Naive thymus-derived CD8-positive, alpha-beta T cell (primary cell): ENCODE measurements around the gene SPHK2. TPM values are rescaled to one million over a fixed set of nuclear protein-coding genes. Genes with fewer than 3 reads are reported as not detected.
"Not testable (repeated sequence)": the region's sequence is repeated elsewhere in the genome, so short reads cannot be mapped to it uniquely, and the experiment has no call there.

Source experiments
- ATAC-seq, 2 donors: fragments of 150-1000 bp; cut with Tn5 transposase in 1 of 2; sonication (Bioruptor Pico), chemical (Tn5 transposase) in 1 of 2; 1 replicate in 1 of 2; 2 replicates in 1 of 2; pipeline ENCODE4 v1.10.0; 2021; ENCODE audit warnings: mild to moderate bottlenecking in 2 of 2, moderate library complexity in 2 of 2
- POLR2A ChIA-PET: fragments of 350-600 bp; sonication (Branson Sonifier 250); formaldehyde crosslinking; loops from one replicate; lab custom pipeline; 2021; ENCODE audit warnings: antibody characterized with exemption; lab: Charles Lee
- DNase-seq, 10 donors: peaks; one replicate each; pipeline versions ENCODE4 v3.0.0 to v3.0.0-alpha.2; 2020 to 2022
- H3K27ac Mint-ChIP-seq, 10 donors: one replicate each; pipeline ENCODE4 v1.8.0; 2020 to 2022; ENCODE audit warnings: mild to moderate bottlenecking in 10 of 10, mixed read lengths in 10 of 10, moderate library complexity in 4 of 10, inconsistent platforms in 1 of 10
- H3K27me3 Mint-ChIP-seq, 5 donors: one replicate each; pipeline ENCODE4 v1.8.0; 2021 to 2022; ENCODE audit warnings: mixed read lengths in 5 of 5
- H3K36me3 Mint-ChIP-seq, 3 donors: one replicate each; pipeline ENCODE4 v1.8.0; 2020 to 2022; ENCODE audit warnings: mixed read lengths in 3 of 3, mild to moderate bottlenecking in 2 of 3, inconsistent platforms in 1 of 3
- H3K4me1 Mint-ChIP-seq, 4 donors: one replicate each; pipeline ENCODE4 v1.8.0; 2021 to 2022; ENCODE audit warnings: mixed read lengths in 4 of 4
- H3K4me3 Mint-ChIP-seq, 10 donors: one replicate each; pipeline ENCODE4 v1.8.0; 2020 to 2022; ENCODE audit warnings: mild to moderate bottlenecking in 10 of 10, mixed read lengths in 10 of 10, moderate library complexity in 6 of 10, inconsistent platforms in 1 of 10
- H3K9me3 Mint-ChIP-seq, 9 donors: one replicate each; pipeline ENCODE4 v1.8.0; 2020 to 2022; ENCODE audit warnings: mixed read lengths in 9 of 9, mild to moderate bottlenecking in 3 of 9, inconsistent platforms in 1 of 9, moderate library complexity in 1 of 9
- polyA plus RNA-seq, 3 donors: library from polyadenylated mRNA; unstranded; fragments of 300-500 nt; fragmentation: Illumina TruSeq; gene quantifications; one replicate each; pipeline ENCODE4 v1.2.3, GENCODE V29; 2021
- total RNA-seq, 8 experiments: library from RNA in 2 of 8; stranded (reverse) in 2 of 8; gene quantifications; one replicate each; pipeline ENCODE4 v1.2.3 and lab custom pipeline; 2021 to 2026

The SPHK2 gene
- total and polyA plus RNA-seq, 5 experiments from 2014 or later, result 7.5 to 40.4 (median 9.1) TPM

DNA sequence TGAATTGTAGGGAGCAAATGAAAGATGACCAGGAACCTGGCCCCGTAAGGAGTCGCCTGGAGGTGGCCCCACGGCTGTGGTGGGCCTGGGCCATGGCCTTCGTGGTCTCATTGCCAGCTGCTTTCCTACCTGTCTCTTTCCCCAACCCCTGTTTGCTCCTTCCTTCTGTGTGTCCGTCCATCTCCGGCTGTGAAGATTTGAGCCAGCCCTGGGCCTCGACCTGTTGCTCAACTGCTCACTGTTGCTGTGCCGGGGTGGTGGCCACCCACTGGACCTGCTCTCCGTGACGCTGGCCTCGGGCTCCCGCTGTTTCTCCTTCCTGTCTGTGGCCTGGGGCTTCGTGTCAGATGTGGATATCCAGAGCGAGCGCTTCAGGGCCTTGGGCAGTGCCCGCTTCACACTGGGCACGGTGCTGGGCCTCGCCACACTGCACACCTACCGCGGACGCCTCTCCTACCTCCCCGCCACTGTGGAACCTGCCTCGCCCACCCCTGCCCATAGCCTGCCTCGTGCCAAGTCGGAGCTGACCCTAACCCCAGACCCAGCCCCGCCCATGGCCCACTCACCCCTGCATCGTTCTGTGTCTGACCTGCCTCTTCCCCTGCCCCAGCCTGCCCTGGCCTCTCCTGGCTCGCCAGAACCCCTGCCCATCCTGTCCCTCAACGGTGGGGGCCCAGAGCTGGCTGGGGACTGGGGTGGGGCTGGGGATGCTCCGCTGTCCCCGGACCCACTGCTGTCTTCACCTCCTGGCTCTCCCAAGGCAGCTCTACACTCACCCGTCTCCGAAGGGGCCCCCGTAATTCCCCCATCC lies 9.4 kb downstream of the SPHK2 start:
- H3K27ac Mint-ChIP-seq, result peak overlapping the region in 4 of 10 donors; percentile 37 to 71 (median 47)
- POLR2A ChIA-PET, result interaction anchor here (0.5 to 4.6 kb wide), 5 partner anchors 9 to 163 kb away, joined by 3 to 38 read pairs (median 20); partner anchors contain the start of genes CA11, DBP, RPL18 and SPHK2

DNA sequence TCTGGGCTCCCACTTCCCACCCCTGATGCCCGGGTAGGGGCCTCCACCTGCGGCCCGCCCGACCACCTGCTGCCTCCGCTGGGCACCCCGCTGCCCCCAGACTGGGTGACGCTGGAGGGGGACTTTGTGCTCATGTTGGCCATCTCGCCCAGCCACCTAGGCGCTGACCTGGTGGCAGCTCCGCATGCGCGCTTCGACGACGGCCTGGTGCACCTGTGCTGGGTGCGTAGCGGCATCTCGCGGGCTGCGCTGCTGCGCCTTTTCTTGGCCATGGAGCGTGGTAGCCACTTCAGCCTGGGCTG lies 9.9 kb downstream of the SPHK2 start:
- H3K27me3 Mint-ChIP-seq, result no peaks in the 10 kb centered on the region
- POLR2A ChIA-PET, result interaction anchor here (3.7 to 4.6 kb wide), 3 partner anchors 9 to 16 kb away, joined by 20 to 38 read pairs (median 34); partner anchors contain the start of genes CA11, DBP, RPL18 and SPHK2
- no peaks in the 10 kb centered on the region for H3K9me3 Mint-ChIP-seq
- H3K4me3 Mint-ChIP-seq, result no peak overlapping the region
- H3K27ac Mint-ChIP-seq, result no peak overlapping the region
- peaks cover 0 to 43% (median 8%) of the 10 kb centered on the region in 3 donors for H3K36me3 Mint-ChIP-seq
- H3K4me1 Mint-ChIP-seq, result peaks cover 17 to 48% (median 44%) of the 10 kb centered on the region in 4 donors
- DNase-seq (peak in 1 of 10 donors; percentile 61), ATAC-seq (no peak)

More for the DNA sequence above, 9.4 kb downstream of the SPHK2 start:
- DNase-seq (no peak), ATAC-seq (no peak)
- H3K4me3 Mint-ChIP-seq, result no peak overlapping the region
- peaks cover 20 to 48% (median 44%) of the 10 kb centered on the region in 4 donors for H3K4me1 Mint-ChIP-seq
- no peaks in the 10 kb centered on the region for H3K27me3 Mint-ChIP-seq
- no peaks in the 10 kb centered on the region for H3K9me3 Mint-ChIP-seq
- H3K36me3 Mint-ChIP-seq, result peaks cover 0 to 44% (median 8%) of the 10 kb centered on the region in 3 donors

DNA sequence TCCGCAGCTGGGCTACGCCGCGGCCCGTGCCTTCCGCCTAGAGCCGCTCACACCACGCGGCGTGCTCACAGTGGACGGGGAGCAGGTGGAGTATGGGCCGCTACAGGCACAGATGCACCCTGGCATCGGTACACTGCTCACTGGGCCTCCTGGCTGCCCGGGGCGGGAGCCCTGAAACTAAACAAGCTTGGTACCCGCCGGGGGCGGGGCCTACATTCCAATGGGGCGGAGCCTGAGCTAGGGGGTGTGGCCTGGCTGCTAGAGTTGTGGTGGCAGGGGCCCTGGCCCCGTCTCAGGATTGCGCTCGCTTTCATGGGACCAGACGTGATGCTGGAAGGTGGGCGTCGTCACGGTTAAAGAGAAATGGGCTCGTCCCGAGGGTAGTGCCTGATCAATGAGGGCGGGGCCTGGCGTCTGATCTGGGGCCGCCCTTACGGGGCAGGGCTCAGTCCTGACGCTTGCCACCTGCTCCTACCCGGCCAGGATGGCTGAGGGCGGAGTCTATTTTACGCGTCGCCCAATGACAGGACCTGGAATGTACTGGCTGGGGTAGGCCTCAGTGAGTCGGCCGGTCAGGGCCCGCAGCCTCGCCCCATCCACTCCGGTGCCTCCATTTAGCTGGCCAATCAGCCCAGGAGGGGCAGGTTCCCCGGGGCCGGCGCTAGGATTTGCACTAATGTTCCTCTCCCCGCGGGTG lies 10.4 kb downstream of the SPHK2 start:
- ATAC-seq, result no peak
- DNase-seq, result peak in 2 of 10 donors; percentile 35 to 71
- Mint-ChIP-seq H3K27ac (peak overlapping the region in 5 of 10 donors; percentile 38 to 85 (median 61)), H3K4me1 (peaks cover 15 to 49% (median 45%) of the 10 kb centered on the region in 4 donors), H3K9me3 (no peaks in the 10 kb centered on the region), H3K27me3 (no peaks in the 10 kb centered on the region), H3K36me3 (peaks cover 0 to 45% (median 8%) of the 10 kb centered on the region in 3 donors), H3K4me3 (no peak overlapping the region)
- POLR2A ChIA-PET, result interaction anchor here (0.5 to 4.6 kb wide), 6 partner anchors 8 to 1582 kb away, joined by 3 to 38 read pairs (median 13); partner anchors contain the start of genes CA11, DBP, RPL18 and SPHK2

GRCh38 chr19:48630296-48631063 lies 11.2 kb downstream of the SPHK2 start:
- Mint-ChIP-seq H3K27ac (peak overlapping the region in 6 of 10 donors; percentile 14 to 81 (median 72)), H3K9me3 (no peaks in the 10 kb centered on the region), H3K36me3 (peaks cover 0 to 46% (median 8%) of the 10 kb centered on the region in 3 donors), H3K4me3 (no peak overlapping the region), H3K4me1 (peaks cover 13 to 47% (median 44%) of the 10 kb centered on the region in 4 donors), H3K27me3 (no peaks in the 10 kb centered on the region)
- ATAC-seq (no peak), DNase-seq (peak in 1 of 10 donors; percentile 57)
- POLR2A ChIA-PET, result interaction anchor here (0.5 to 4.6 kb wide), 7 partner anchors 8 to 1582 kb away, joined by 3 to 38 read pairs (median 6); partner anchors contain the start of genes CA11, DBP, RPL18 and SPHK2

DNA sequence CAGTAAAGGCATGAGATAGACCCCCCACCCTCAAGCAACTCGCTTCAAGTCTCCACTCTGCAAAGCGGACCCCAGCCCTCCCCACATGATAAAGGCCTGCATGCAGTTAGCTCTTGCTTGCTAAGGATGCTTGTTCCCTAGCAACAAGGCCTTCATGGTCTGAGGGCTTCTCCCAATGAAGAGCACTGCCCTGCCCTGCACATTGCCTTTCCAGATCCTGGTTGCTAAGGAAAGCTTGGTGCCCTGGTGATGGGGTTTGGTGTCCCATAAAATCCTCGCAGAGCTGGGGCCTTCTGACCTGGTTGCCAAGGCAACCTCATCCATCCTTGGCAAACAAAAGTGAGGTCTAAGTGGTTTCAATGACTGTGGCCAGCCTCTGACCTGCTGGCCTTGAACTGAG lies 11.9 kb downstream of the SPHK2 start:
- peak overlapping the region in 8 of 10 donors; percentile 35 to 92 (median 80) for H3K27ac Mint-ChIP-seq
- no peak for ATAC-seq
- POLR2A ChIA-PET, result interaction anchor here (0.8 to 4.6 kb wide), 7 partner anchors 9 to 307 kb away, joined by 3 to 38 read pairs (median 3); partner anchors contain the start of genes CA11, RPL18 and SPHK2
- peaks cover 0 to 47% (median 8%) of the 10 kb centered on the region in 3 donors for H3K36me3 Mint-ChIP-seq
- no peaks in the 10 kb centered on the region for H3K9me3 Mint-ChIP-seq
- H3K27me3 Mint-ChIP-seq, result no peaks in the 10 kb centered on the region
- DNase-seq, result peak in 1 of 10 donors; percentile 60
- H3K4me1 Mint-ChIP-seq, result peaks cover 11 to 49% (median 45%) of the 10 kb centered on the region in 4 donors
- H3K4me3 Mint-ChIP-seq, result no peak overlapping the region

- not testable (repeated sequence) for H3K27me3 Mint-ChIP-seq, DNase-seq, H3K9me3 Mint-ChIP-seq, ATAC-seq
- Mint-ChIP-seq H3K27ac (peak overlapping the region in 9 of 10 donors; percentile 20 to 96 (median 85)), H3K4me1 (peaks cover 11 to 49% (median 43%) of the 10 kb centered on the region in 4 donors), H3K36me3 (peaks cover 0 to 47% (median 8%) of the 10 kb centered on the region in 3 donors), H3K4me3 (peak overlapping the region; percentile 4 to 52 (median 27))
- POLR2A ChIA-PET, result interaction anchor here (0.7 to 4.3 kb wide), 6 partner anchors 9 to 1874 kb away, joined by 3 to 37 read pairs (median 11); partner anchors contain the start of gene CA11
These were observed 13.0 kb downstream of the SPHK2 start for GRCh38 chr19:48632286-48632685.

GRCh38 chr19:48632692-48633147 lies 13.4 kb downstream of the SPHK2 start:
- ATAC-seq (no peak), DNase-seq (no peak)
- Mint-ChIP-seq H3K36me3 (peaks cover 0 to 47% (median 8%) of the 10 kb centered on the region in 3 donors), H3K9me3 (no peaks in the 10 kb centered on the region), H3K4me1 (peaks cover 13 to 49% (median 42%) of the 10 kb centered on the region in 4 donors), H3K27ac (peak overlapping the region in 9 of 10 donors; percentile 20 to 96 (median 85)), H3K4me3 (peak overlapping the region in 9 of 10 donors; percentile 4 to 52 (median 26)), H3K27me3 (no peaks in the 10 kb centered on the region)
- POLR2A ChIA-PET, result interaction anchor here (0.7 to 4.3 kb wide), 7 partner anchors 9 to 1874 kb away, joined by 4 to 42 read pairs (median 20); partner anchors contain the start of genes CA11, RPL18 and SPHK2

GRCh38 chr19:48633148-48634035 lies 14.1 kb downstream of the SPHK2 start:
- H3K27me3 Mint-ChIP-seq, result no peaks in the 10 kb centered on the region
- POLR2A ChIA-PET, result interaction anchor here (0.7 to 3.0 kb wide), 7 partner anchors 10 to 1875 kb away, joined by 3 to 42 read pairs (median 18); partner anchors contain the start of genes CA11, RPL18 and SPHK2
- peak overlapping the region; percentile 78 to 93 (median 86) for H3K4me3 Mint-ChIP-seq
- H3K27ac Mint-ChIP-seq, result peak overlapping the region in 8 of 10 donors; percentile 92 to 96 (median 95)
- peaks cover 0 to 2% (median 0%) of the 10 kb centered on the region in 9 donors for H3K9me3 Mint-ChIP-seq
- H3K36me3 Mint-ChIP-seq, result peaks cover 0 to 47% (median 8%) of the 10 kb centered on the region in 3 donors
- peaks cover 15 to 53% (median 48%) of the 10 kb centered on the region in 4 donors for H3K4me1 Mint-ChIP-seq
- DNase-seq (no peak), ATAC-seq (no peak)

DNA sequence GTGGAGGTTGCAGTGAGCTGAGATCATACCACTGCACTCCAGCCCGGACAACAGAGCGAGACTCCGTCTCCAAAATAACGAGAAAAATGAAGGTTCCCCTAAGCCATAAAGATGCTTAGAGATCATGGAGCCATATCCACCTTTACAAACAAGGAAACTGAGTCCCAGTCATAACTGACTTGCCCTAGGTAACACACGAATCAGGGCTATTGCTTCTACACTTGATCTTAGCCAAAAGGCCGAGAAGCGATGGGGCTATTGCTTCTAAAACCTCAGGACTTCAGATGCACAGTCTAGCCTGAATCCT lies 14.7 kb downstream of the SPHK2 start:
- Mint-ChIP-seq H3K9me3 (peaks cover 0 to 8% (median 0%) of the 10 kb centered on the region in 9 donors), H3K36me3 (peaks cover 0 to 43% (median 8%) of the 10 kb centered on the region in 3 donors), H3K4me3 (peak overlapping the region; percentile 78 to 93 (median 86)), H3K27me3 (no peaks in the 10 kb centered on the region), H3K4me1 (peaks cover 20 to 56% (median 53%) of the 10 kb centered on the region in 4 donors), H3K27ac (peak overlapping the region; percentile 70 to 96 (median 95))
- DNase-seq (no peak), ATAC-seq (no peak)
- POLR2A ChIA-PET, result interaction anchor here (1.0 to 3.0 kb wide), 6 partner anchors 10 to 1236 kb away, joined by 3 to 42 read pairs (median 23); partner anchors contain the start of genes CA11, RPL18 and SPHK2
